ENCODE results near the gene RPP40. TPM values are rescaled to one million over a fixed set of nuclear protein-coding genes. Genes with fewer than 3 reads are reported as not detected.

RPP40 gene
- total and polyA plus RNA-seq, 8 donors = 3.3 to 7.3 (median 4.9) TPM; not detected in 2

DNA sequence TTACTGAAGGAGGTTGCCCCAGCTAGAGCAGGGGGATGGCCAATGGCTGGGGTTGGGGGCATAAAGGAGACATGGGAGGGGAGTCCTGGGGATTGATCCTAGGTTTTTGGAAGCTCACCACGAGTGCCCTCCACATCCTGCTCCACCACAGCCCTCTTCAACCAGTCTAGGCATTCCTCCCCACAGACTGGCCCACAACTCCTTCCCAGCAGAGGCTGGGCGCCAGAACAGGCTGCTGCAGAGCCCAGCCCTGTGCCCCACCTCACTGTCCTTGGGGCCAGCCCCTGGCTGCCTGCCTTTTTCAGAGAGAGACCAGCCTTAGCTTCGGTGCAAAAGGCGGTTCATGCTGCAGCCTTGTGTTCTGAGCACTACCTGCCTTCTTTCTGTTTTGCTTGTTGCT is 16.4 kb downstream of the RPP40 start:
- intact Hi-C loops (cut with DNase I; ENCODE audit: low total_unique reads) = no loop called here
- no peak overlapping the region for H3K27ac ChIP-seq
- 67 to 91% (median 80%) methylated on average over 4 of the region's 4 CpGs for WGBS, 5 donors
- TF ChIP-seq POLR2AphosphoS5 (IDR thresholded peaks at IDR 0.05) (no peak), POLR2A (IDR thresholded peaks at IDR 0.05) (no peak), EP300 (IDR thresholded peaks at IDR 0.05) (no peak)
- TF ChIP-seq, protein P1, sequence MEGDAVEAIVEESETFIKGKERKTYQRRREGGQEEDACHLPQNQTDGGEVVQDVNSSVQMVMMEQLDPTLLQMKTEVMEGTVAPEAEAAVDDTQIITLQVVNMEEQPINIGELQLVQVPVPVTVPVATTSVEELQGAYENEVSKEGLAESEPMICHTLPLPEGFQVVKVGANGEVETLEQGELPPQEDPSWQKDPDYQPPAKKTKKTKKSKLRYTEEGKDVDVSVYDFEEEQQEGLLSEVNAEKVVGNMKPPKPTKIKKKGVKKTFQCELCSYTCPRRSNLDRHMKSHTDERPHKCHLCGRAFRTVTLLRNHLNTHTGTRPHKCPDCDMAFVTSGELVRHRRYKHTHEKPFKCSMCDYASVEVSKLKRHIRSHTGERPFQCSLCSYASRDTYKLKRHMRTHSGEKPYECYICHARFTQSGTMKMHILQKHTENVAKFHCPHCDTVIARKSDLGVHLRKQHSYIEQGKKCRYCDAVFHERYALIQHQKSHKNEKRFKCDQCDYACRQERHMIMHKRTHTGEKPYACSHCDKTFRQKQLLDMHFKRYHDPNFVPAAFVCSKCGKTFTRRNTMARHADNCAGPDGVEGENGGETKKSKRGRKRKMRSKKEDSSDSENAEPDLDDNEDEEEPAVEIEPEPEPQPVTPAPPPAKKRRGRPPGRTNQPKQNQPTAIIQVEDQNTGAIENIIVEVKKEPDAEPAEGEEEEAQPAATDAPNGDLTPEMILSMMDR (IDR thresholded peaks at IDR 0.05) = no peak
- DNase-seq = no peak
- no peaks in the 10 kb centered on the region for H3K36me3 ChIP-seq
- H3K9me3 ChIP-seq = peaks cover 0 to 5% (median 4%) of the 10 kb centered on the region in 4 donors
- H3K27me3 ChIP-seq = no peaks in the 10 kb centered on the region
- no peak overlapping the region for H3K4me3 ChIP-seq
- no peaks in the 10 kb centered on the region for H3K4me1 ChIP-seq

DNA sequence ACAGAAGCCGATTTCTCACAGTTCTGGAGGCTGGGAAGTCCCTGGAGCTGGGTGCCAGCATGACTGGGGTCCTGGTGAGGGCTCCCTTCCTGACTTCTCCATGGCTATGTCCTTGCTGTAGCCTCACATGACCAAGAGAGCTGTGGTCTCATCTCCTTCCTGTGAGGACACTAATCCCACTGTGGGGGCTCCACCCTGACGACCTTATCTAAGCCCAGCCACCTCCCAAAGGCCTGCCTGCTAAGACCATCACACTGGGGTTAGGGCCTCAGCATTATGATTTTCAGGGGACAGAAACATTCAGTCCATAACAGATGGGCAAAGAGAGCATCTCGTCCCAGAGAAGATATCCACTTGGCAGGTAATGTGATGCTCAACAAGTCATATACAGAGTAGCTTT is 16.8 kb downstream of the RPP40 start:
- WGBS, 5 donors = 72 to 94% (median 82%) methylated on average over 2 to 3 of the region's 3 CpGs
- Histone ChIP-seq H3K27ac (no peak overlapping the region), H3K36me3 (no peaks in the 10 kb centered on the region), H3K9me3 (peaks cover 0 to 5% (median 4%) of the 10 kb centered on the region in 4 donors), H3K4me1 (no peaks in the 10 kb centered on the region), H3K27me3 (no peaks in the 10 kb centered on the region), H3K4me3 (no peak overlapping the region)
- DNase-seq = no peak
- TF ChIP-seq, protein P1 (IDR thresholded peaks at IDR 0.05) = no peak
- TF ChIP-seq POLR2AphosphoS5 (IDR thresholded peaks at IDR 0.05) (no peak), EP300 (IDR thresholded peaks at IDR 0.05) (no peak), POLR2A (IDR thresholded peaks at IDR 0.05) (no peak)
- intact Hi-C loops (cut with DNase I; ENCODE audit: low total_unique reads) = no loop called here

DNA sequence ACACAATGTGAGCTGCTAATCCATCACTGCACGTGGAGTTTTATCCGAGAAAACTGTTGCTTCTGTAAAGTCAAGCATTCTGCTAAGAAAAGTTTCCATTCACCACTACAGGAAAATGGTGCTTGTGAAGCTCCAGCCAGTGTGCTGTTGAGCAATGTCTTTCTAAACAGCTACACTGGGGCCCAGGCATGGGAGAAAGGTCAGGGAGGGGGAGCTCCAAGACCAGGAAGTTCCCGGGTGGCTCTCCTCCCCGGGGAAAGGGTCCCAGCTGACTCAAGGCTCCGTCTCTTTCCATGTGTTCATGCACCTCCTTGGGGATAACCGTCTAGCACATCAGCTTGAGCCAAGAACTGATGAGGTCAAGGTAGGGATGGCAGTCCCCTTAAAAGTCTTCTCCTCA is 20.5 kb downstream of the RPP40 start:
- H3K27ac ChIP-seq = no peak overlapping the region
- DNase-seq = no peak
- H3K27me3 ChIP-seq = no peaks in the 10 kb centered on the region
- H3K9me3 ChIP-seq = peaks cover 0 to 24% (median 18%) of the 10 kb centered on the region in 4 donors
- H3K4me1 ChIP-seq = no peaks in the 10 kb centered on the region
- TF ChIP-seq, protein P1 (IDR thresholded peaks at IDR 0.05) = no peak
- TF ChIP-seq EP300 (IDR thresholded peaks at IDR 0.05) (no peak), POLR2AphosphoS5 (IDR thresholded peaks at IDR 0.05) (no peak), POLR2A (IDR thresholded peaks at IDR 0.05) (no peak)
- no peaks in the 10 kb centered on the region for H3K36me3 ChIP-seq
- H3K4me3 ChIP-seq = no peak overlapping the region
- WGBS, 5 donors = 72 to 81% (median 77%) methylated on average over 6 of the region's 6 CpGs
- intact Hi-C loops (cut with DNase I; ENCODE audit: low total_unique reads) = no loop called here

DNA sequence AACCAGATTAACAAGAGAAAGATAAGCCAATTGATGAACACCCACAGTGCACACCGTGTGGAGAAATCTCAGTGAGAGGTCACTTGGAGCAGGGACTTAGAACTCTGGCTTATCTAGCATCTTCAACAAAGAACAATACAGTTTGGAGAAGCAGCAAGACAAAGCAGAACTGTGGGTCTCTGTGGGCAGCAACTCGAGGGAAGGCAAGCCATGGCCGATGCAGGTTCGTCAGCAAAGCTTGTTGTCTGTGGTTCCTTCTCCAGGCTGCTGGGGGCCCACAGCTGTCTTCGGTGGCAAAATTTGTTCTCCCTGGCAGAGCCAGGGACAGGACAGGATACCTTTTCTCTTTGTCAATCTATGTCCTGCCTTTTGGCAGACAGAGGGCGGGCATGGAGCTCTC is 22.1 kb downstream of the RPP40 start:
- peaks cover 0 to 19% (median 14%) of the 10 kb centered on the region in 4 donors for H3K9me3 ChIP-seq
- no peak overlapping the region for H3K27ac ChIP-seq
- no peak for DNase-seq
- whole genome bisulfite sequencing, 5 donors = 41 to 72% (median 51%) methylated on average over 6 of the region's 6 CpGs
- no peaks in the 10 kb centered on the region for H3K4me1 ChIP-seq
- TF ChIP-seq POLR2A (IDR thresholded peaks at IDR 0.05) = no peak
- TF ChIP-seq EP300 (IDR thresholded peaks at IDR 0.05) = no peak
- TF ChIP-seq, protein P1 (IDR thresholded peaks at IDR 0.05) = no peak
- no peak for TF ChIP-seq POLR2AphosphoS5 (IDR thresholded peaks at IDR 0.05)
- intact Hi-C loops (cut with DNase I; ENCODE audit: low total_unique reads) = no loop called here
- no peaks in the 10 kb centered on the region for H3K27me3 ChIP-seq
- no peaks in the 10 kb centered on the region for H3K36me3 ChIP-seq
- no peak overlapping the region for H3K4me3 ChIP-seq

Data from stomach (tissue), 9 donors.